ENCODE measurements around the gene MARCHF3.
"Not testable (repeated sequence)": the region's sequence is repeated elsewhere in the genome, so short reads cannot be mapped to it uniquely, and the experiment has no call there.

MARCHF3 gene

GRCh38 chr5:127024821-127025220 is 5.5 kb downstream of the MARCHF3 start:
- TF ChIP-seq CTCF (IDR thresholded peaks at IDR 0.05; ENCODE audit: insufficient read depth, low read length, poor library complexity, severe bottlenecking), result no peak
- no peaks in the 10 kb centered on the region for H3K27me3 ChIP-seq (replicated peaks; ENCODE audit: control insufficient read depth, insufficient read depth, low read length)
- H3K36me3 ChIP-seq (ENCODE audit: control insufficient read depth, insufficient read depth, low read length), result no peaks in the 10 kb centered on the region
- H3K4me3 ChIP-seq (replicated peaks; ENCODE audit: low read depth, low read length), result no peak overlapping the region
- no peak for DNase-seq (ENCODE audit: extremely low read depth, insufficient read length)

GRCh38 chr5:127023552-127024191 is 6.7 kb downstream of the MARCHF3 start:
- not testable (repeated sequence) for DNase-seq (ENCODE audit: extremely low read depth, insufficient read length); H3K4me3 ChIP-seq (replicated peaks; ENCODE audit: low read depth, low read length)

GRCh38 chr5:127022846-127023245 is 7.5 kb downstream of the MARCHF3 start:
- no peak for TF ChIP-seq CTCF (IDR thresholded peaks at IDR 0.05; ENCODE audit: insufficient read depth, low read length, poor library complexity, severe bottlenecking)
- H3K36me3 ChIP-seq (ENCODE audit: control insufficient read depth, insufficient read depth, low read length), result no peaks in the 10 kb centered on the region
- no peak overlapping the region for H3K4me3 ChIP-seq (replicated peaks; ENCODE audit: low read depth, low read length)
- DNase-seq (ENCODE audit: extremely low read depth, insufficient read length), result no peak
- H3K27me3 ChIP-seq (replicated peaks; ENCODE audit: control insufficient read depth, insufficient read depth, low read length), result no peaks in the 10 kb centered on the region

More at GRCh38 chr5:127023552-127024191, 6.7 kb downstream of the MARCHF3 start:
- not testable (repeated sequence) for H3K36me3 ChIP-seq (ENCODE audit: control insufficient read depth, insufficient read depth, low read length); H3K27me3 ChIP-seq (replicated peaks; ENCODE audit: control insufficient read depth, insufficient read depth, low read length)

- no peak overlapping the region for H3K4me3 ChIP-seq (replicated peaks; ENCODE audit: low read depth, low read length)
- no peak for DNase-seq (ENCODE audit: extremely low read depth, insufficient read length)
- H3K36me3 ChIP-seq (ENCODE audit: control insufficient read depth, insufficient read depth, low read length), result no peaks in the 10 kb centered on the region
- TF ChIP-seq CTCF (IDR thresholded peaks at IDR 0.05; ENCODE audit: insufficient read depth, low read length, poor library complexity, severe bottlenecking), result no peak
- no peaks in the 10 kb centered on the region for H3K27me3 ChIP-seq (replicated peaks; ENCODE audit: control insufficient read depth, insufficient read depth, low read length)
Observed at GRCh38 chr5:127019928-127020327, 10.4 kb downstream of the MARCHF3 start.

GRCh38 chr5:127016722-127017121 is 13.6 kb downstream of the MARCHF3 start:
- H3K4me3 ChIP-seq (replicated peaks; ENCODE audit: low read depth, low read length); H3K36me3 ChIP-seq (ENCODE audit: control insufficient read depth, insufficient read depth, low read length); H3K27me3 ChIP-seq (replicated peaks; ENCODE audit: control insufficient read depth, insufficient read depth, low read length); DNase-seq (ENCODE audit: extremely low read depth, insufficient read length): not testable (repeated sequence)

- no peak for TF ChIP-seq CTCF (IDR thresholded peaks at IDR 0.05; ENCODE audit: insufficient read depth, low read length, poor library complexity, severe bottlenecking)
- no peak overlapping the region for H3K4me3 ChIP-seq (replicated peaks; ENCODE audit: low read depth, low read length)
- H3K36me3 ChIP-seq (ENCODE audit: control insufficient read depth, insufficient read depth, low read length), result no peaks in the 10 kb centered on the region
- DNase-seq (ENCODE audit: extremely low read depth, insufficient read length), result no peak
- H3K27me3 ChIP-seq (replicated peaks; ENCODE audit: control insufficient read depth, insufficient read depth, low read length), result no peaks in the 10 kb centered on the region
Observed at GRCh38 chr5:127015716-127016115, 14.6 kb downstream of the MARCHF3 start.

- no peaks in the 10 kb centered on the region for H3K27me3 ChIP-seq (replicated peaks; ENCODE audit: control insufficient read depth, insufficient read depth, low read length)
- H3K36me3 ChIP-seq (ENCODE audit: control insufficient read depth, insufficient read depth, low read length), result no peaks in the 10 kb centered on the region
- no peak for TF ChIP-seq CTCF (IDR thresholded peaks at IDR 0.05; ENCODE audit: insufficient read depth, low read length, poor library complexity, severe bottlenecking)
- no peak overlapping the region for H3K4me3 ChIP-seq (replicated peaks; ENCODE audit: low read depth, low read length)
- DNase-seq (ENCODE audit: extremely low read depth, insufficient read length), result no peak
Observed at GRCh38 chr5:127014573-127014972, 15.8 kb downstream of the MARCHF3 start.

Data from GM06990 (cell line).